GM19328 (cell line): ENCODE measurements around the gene DPYD.
"Not testable (repeated sequence)": the region's sequence is repeated elsewhere in the genome, so short reads cannot be mapped to it uniquely, and the experiment has no call there.

Experiments
- ATAC-seq: cut with Tn5 transposase; IDR thresholded peaks from one replicate; pipeline ENCODE4 v1.9.1; 2021; ENCODE audit warnings: mild to moderate bottlenecking, moderate library complexity; ENCODE audit not compliant: unreplicated experiment

DPYD gene

GRCh38 chr1:97245682-97246081 is 675.2 kb downstream of the DPYD start:
- no peak for ATAC-seq

- no peak for ATAC-seq
These were observed 675.8 kb downstream of the DPYD start for GRCh38 chr1:97245026-97245425.

GRCh38 chr1:97243973-97244560 is 676.8 kb downstream of the DPYD start:
- ATAC-seq = peak; percentile 61

GRCh38 chr1:97238816-97239215 is 682.0 kb downstream of the DPYD start:
- no peak for ATAC-seq

- not testable (repeated sequence) for ATAC-seq
These were observed 689.5 kb downstream of the DPYD start for GRCh38 chr1:97231354-97231753.

GRCh38 chr1:97212671-97213070 is 708.2 kb downstream of the DPYD start:
- no peak for ATAC-seq

- no peak for ATAC-seq
These were observed 710.5 kb downstream of the DPYD start for GRCh38 chr1:97210307-97210706.

- no peak for ATAC-seq
These were observed 711.4 kb downstream of the DPYD start for GRCh38 chr1:97209381-97209957.

- no peak for ATAC-seq
These were observed 713.0 kb downstream of the DPYD start for GRCh38 chr1:97207868-97208267.

- no peak for ATAC-seq
These were observed 716.4 kb downstream of the DPYD start for GRCh38 chr1:97204468-97204867.

GRCh38 chr1:97202481-97203380 is 718.1 kb downstream of the DPYD start:
- no peak for ATAC-seq

GRCh38 chr1:97201641-97202040 is 719.2 kb downstream of the DPYD start:
- no peak for ATAC-seq

GRCh38 chr1:97200595-97200994 is 720.2 kb downstream of the DPYD start:
- ATAC-seq = no peak

- no peak for ATAC-seq
These were observed 723.9 kb downstream of the DPYD start for GRCh38 chr1:97196825-97197516.

GRCh38 chr1:97192872-97193572 is 727.8 kb downstream of the DPYD start:
- no peak for ATAC-seq

GRCh38 chr1:97190326-97190725 is 730.5 kb downstream of the DPYD start:
- ATAC-seq = no peak

GRCh38 chr1:97186381-97186780 is 734.5 kb downstream of the DPYD start:
- ATAC-seq = no peak

- no peak for ATAC-seq
These were observed 746.7 kb downstream of the DPYD start for GRCh38 chr1:97174039-97174704.

- no peak for ATAC-seq
These were observed 750.5 kb downstream of the DPYD start for GRCh38 chr1:97170300-97170699.

GRCh38 chr1:97168056-97168455 is 752.8 kb downstream of the DPYD start:
- no peak for ATAC-seq
